Embryonic facial prominence (tissue), 1 donor: ENCODE results near the gene FOXB2.
"Not testable (repeated sequence)": the region's sequence is repeated elsewhere in the genome, so short reads cannot be mapped to it uniquely, and the experiment has no call there.

Source experiments
- DNase-seq: peaks from one replicate; pipeline ENCODE4 v3.0.0-alpha.2; 2016; ENCODE audit errors: extremely low spot score

Gene FOXB2

DNA sequence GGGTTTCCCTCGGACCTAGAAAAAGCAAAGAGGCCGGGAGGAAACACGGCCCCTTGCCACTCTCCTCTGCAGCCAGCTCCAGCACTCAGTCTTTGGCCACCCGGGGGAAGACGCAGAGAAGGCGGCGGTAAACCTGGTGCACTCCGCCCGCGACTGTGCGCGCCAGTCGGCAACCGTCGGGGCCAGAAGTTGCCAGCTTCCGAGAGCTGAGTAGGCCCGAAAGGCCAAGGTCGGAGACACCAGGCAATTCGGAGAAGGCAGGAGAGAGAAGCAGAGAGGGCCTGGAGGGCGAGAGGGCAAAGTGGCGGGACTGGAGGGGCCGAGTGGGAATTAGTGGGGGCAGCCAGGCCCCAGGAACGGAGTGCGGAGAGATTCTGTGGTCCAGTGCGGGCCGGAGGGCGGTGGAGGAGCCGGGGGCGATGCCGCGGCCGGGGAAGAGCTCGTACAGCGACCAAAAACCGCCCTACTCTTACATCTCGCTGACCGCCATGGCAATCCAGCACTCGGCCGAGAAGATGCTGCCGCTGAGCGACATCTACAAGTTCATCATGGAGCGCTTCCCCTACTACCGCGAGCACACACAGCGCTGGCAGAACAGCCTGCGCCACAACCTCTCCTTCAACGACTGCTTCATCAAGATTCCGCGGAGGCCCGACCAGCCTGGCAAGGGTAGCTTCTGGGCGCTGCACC, at the start of gene FOXB2:
TSS of gene FOXB2 (plus strand) at position 420 of the 690 bp plus-strand sequence. CDS start at position 420, 0 bp downstream.
- DNase-seq = no peak

DNA sequence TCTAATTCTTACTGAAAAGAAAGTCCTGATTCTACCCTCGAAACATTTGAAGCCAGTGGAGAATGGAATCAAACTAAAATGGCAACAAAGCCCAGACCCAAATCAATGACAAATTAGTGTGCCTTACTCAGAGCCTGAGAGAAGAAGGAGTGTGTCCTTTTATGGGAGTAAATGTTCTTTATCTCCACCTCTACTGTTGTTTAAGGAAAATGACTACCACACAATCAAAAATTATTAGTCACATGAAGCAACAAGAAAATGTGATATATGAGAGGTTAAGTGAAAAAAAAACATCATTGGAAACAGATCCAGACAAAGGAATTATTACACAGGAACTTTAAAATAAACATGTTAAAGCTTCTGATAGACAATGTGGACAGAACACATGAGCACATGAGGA, 49.7 kb upstream of the FOXB2 start:
- DNase-seq = no peak

DNA sequence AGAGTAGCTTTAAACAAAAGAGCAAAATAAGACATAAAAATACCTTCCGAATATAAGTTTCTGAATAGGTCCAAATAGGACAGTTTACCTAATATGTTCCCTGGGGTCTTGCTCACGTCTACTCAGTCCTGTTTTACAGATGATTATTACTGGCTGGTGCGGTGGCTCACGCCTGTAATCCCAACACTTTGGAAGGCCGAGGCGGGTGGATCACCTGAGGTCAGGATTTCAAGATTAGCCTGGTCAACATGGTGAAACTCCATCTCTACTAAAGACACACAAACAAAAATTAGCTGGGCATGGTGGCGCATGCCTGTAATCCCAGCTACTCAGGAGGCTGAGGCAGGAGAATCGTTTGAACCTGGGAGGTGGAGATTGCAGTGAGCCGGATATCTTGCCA, 40.6 kb upstream of the FOXB2 start:
- not testable (repeated sequence) for DNase-seq

DNA sequence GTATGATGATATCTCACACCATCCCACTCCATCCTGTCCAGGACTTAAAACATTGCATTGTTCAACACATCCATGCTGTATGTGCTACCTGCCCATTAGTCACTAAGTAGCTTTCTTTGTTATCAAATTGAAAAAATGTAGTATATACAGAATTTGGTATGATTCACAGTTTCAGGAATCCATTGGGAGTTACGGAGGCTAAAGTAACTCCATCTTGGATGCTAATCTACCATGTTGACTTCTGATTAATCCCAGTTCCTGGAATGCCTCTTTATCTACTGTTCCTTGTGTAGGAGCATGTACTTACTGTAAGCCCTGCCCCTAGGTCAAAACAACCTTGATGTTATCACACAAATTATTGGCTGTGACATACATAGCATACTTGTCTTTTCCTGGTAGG, 38.9 kb upstream of the FOXB2 start:
- DNase-seq = no peak

DNA sequence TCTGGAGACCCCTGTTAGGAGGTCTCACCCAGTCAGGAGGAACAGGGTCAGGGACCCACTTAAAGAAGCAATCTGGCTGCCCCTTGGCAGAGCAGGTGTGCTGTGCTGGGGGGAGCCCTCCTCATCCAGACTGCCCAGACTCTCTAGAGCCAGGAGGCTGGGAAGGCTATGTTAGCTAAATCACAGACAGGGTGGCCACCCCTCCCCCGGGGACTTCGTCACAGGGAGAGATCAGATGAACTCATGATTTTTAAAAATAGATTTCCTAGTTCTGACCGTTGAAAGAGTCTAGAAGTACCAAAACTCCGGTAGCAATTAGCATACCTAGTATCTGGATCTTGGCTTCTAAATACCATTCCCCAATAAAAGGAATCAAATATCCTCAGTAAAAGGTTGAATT, 35.0 kb upstream of the FOXB2 start:
- DNase-seq = no peak

DNA sequence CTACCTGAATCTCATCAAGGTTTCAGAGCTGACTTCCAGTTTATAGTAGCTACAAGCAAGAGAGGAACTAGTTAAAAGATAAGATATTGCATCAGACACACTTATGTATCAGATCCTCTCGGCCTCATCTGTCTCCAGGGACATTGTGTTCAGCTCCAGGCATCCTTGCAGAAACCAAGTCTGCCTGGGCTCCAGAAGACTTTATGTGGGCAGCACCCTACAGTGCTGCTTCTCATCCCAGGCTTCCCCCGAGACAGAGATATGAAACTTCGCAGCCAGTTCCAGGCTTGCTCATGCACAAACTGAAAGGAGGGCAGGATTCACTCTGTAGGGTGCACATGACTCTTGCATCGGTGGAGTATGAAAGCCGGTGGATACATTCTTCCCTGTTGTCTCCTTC, 33.9 kb upstream of the FOXB2 start:
- no peak for DNase-seq

DNA sequence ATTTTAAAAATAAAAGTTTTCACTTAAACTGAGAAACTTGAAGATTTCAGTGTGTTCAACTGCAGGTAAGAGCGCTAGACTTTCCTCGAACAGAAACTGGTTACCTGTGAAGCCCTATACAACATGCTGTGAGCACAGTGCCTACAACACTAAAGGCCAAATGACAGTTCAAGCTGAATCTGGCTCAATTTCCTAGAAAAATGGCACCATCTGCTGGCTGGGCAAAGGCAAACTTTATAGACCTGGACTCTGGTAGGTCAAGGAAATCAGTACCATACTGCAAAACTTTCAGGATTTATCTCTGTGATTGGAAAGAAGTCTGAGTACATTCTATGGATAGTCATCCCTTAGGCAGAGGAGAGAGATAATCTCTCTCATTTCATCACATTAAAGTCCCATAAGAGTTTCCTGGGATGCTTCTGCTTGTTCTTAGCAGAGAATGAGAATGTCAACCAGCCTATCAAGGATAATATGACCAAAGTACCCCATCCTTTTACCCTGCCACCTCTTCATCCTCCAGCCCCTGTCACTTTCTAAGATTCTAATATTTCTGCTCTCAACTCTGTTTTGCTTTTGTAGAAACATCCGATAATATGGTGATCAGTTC, 31.8 kb upstream of the FOXB2 start:
- DNase-seq = no peak

DNA sequence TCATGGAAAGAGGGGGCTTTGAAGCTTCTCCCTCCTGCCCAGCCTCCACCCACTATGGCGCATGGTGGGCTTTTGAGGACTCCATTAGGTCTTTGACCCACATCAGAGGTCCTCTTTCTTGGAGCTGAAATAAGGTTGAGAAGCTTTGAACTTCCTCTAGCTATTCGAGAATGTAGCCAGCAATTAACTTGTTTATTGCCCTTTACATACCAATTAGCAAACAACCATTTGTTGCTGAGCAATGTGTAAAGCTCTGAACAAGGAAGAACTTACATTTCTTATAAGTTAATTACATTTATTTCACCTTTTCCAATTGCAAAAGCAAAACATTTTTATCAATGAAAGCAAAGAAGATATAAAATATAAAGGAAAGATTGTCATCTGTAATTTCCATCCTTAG, 30.5 kb upstream of the FOXB2 start:
- no peak for DNase-seq

DNA sequence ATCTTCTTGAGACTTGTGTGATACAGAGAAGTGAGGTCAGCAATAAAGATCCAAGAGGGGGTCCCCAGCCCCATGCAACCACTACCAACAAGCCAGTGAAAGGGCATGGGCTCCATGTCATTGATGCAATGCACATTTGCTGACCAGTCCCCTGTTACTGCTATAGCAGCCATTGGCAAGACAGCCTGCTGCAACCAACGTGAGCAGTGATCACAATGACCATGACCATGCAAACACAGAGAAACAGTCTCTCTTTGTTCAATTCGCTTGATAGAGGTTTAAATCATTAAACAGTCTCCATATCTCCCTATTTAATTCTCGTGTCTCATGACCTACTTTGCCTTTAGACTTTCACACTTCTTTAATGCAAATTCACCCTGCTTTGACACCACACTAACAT, 30.0 kb upstream of the FOXB2 start:
- no peak for DNase-seq

DNA sequence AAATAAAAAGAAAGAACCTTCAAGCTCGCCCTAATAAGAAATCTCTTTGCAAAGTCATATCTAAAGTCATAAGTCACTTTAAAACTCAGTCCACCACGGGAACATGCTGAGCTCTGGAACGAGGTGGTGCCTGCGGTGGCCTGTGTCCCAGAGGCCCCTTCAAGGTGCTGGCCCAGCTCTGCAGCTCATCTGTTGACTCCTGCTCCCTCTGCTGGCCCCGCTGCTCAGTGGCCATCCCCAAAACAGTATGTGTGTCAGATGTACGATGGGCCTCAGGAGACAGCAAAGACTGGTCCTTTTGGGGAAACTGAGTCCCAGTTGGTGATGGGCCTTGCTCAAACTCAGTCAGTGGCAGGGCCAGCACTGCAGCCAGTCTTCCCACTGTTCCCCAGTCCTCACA, 22.8 kb upstream of the FOXB2 start:
- no peak for DNase-seq

DNA sequence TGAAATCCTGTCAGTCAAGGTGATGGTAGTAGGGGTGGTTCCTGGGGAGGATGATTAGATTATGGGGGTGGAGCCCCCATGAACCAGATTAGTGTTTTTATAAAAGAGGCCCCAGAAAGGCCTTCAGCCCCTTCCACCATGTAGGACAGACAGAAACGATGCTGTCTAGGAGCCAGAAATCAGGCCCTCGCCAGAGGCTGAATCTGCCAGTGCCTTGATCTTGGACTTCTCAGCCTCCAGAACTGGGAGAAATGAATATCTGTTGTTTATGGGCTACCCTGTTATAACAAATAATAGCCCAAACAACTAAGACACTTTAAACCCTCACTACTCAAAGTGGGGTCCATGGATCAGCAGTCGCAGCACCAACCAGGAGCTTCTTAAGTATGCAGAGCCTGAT, 20.2 kb upstream of the FOXB2 start:
- no peak for DNase-seq

DNA sequence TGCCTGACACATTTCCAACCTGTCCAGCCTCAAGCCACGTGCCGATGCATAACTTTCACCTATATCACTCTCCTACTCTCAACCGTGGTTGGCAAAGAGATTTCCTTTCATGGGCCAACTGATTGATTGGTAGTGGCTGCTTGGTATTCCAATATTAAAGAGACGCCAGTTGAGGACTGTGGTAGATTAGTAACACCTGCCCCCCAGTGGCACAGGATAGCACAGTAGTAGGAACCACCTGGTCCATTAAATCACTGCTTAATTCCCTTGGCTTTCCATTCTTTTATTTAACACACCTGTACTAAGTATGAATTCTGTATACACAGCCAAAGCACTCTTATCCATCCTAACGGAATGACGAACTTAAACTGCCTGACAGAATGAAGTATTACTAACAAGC, 19.1 kb upstream of the FOXB2 start:
- no peak for DNase-seq

DNA sequence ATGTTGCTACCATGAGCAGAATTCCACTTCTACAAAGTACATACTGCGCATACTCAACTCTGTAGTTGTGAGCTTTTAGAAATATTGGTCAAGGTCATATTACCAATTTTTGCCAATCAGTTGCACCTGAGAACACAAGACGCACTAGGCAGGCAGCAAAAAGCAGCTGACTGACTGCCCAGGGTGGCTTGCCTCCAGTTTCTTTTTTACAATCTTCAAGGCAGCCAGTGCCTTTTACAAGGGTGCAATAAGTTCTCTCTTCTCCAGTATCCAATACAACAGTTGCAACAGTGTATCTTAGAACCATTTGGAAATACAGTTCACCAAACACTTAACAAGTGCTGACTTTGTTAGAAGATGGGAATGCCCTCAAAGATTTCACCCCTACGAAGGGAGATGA, 16.1 kb upstream of the FOXB2 start:
- DNase-seq = no peak

DNA sequence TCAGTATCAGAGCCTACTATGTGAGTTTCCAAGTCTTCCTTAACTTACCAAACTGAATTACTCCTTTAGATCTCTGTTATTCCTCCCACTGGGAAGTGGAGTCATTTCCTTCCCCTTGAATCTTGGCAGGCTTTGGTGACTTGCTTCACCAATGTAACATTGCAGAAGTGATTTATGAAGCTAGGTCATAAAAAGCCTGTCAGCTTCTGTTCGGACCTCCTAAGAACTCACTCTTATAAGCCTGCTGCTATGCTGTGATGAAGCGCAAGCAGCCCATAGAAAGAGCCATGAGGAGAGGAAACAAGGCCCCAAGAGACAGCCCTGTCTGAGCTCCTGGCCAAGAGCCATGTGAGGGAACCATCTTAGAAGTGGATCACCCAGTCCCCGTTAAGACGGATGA, 14.2 kb upstream of the FOXB2 start:
- no peak for DNase-seq

DNA sequence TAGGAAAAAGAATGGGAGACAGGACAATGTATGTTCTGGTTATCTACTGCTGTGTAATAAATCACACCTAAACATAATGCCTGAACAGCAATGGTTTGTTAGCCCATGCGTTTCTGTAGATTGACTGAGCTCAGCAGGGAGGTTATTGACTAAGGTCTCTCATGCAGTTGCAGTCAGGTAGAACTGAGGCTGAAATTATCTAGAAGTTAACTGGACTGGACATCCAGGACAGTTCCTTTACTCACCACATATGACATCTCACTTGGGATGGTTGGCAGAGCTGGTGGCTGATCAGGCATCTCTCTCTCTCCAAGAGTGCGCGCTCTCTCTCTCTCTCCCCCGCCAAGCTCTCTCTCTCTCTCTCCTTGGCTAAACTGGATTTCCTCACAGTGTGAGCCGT, 8.9 kb upstream of the FOXB2 start:
- DNase-seq = no peak

DNA sequence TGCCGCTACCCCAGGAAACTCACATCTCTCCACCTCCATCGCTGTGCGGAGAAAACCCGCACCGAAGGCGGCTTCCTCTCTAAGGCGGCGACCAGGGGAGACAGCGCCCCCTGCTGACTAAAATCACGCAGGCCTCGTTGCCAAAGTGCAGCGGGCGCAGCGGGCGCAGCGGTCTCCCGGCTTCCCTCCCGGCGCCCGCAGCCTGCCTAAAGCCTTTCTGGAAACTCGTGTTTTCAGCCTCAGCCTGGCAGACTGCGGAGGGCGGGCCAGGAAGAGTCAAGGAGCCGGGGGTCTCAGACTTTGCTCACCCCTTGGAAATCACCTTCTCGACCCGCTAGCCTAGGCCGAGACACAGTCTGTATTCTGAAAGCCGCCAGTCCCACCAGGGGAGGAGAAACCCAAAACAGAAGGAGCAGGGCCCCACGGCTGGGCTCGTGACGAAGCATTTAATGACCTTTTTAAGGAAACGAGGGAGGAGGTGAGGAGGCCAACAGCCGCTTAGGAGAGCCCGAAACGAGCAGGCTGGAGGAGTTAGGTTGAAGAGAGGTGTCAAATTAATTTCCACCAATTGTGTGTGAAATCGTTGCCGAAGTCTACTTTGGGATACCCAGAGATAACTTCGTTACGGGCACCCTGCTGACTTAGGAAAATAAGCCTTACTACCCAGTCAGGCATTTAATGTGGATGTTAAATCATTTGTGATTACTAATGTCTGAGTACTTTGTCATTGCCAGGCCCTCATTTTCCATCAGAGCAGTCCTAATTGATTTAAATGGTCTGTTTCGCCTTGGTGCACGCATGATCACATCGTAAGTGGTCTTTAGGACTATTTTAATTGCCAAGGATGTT, 7.3 kb upstream of the FOXB2 start:
- DNase-seq = no peak

DNA sequence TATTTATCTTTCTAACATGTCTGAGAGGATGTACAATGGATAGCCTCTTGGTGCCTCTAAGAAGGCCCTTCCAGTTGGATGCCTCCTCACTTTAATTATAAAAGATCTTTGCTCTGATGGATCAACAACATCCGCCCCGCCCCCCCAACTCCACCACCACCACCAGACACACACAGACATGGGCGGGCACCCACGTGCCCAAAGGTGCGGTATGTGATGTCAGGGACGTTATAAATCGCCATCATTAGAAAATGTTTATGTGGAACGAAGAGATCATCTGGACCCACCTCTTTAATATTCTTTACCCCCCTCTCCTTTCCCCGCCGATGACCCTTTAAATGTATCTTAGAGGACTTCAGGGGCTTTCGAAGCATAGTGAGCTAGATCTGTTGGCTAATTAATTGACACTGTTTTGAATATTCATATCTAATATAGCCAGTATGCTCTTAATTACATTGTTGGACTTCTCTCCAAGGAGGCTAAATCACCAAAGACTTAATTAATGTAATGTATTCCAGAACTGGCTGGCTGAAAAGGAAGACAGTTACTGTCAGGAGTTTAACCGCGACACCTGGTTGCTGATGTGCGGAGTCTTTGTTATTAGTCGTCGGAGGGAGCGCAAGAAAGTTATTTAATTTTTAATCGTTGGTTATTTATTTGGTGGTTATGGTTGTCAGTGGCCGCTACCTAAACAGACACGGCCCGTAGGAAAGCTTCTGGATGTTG, 6.1 kb upstream of the FOXB2 start:
- DNase-seq = no peak

DNA sequence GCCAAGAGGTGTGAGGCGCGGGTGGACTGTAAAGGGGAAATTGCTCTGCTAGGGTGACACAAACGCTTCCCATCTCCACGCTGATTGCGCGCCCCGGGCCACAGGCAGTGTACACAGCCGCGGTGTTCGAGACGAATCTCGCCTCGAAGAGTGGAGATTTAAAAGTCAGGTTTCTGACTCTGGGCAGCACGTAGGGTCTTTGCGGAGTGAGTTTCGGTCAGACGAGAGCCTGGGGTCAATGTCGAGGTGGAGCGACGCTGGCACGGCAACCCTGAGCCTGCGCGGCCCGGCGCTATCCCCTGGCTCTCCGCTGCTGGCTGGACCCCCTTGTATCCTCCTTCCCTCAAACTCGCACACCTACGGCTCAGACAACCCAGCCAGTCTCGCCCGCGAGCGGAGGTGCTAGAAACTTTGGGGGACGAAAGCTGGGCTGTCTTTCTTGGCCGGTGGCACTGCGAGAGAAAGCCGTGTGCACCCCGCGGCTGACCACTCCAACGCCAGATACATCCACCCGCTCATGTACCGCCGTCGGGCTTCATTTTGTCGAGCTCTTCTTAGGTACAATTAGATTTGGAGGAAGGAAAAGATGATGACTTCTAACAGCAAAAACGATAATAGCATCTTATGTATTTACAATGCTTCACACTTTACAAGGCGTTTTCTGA, 5.4 kb upstream of the FOXB2 start:
- no peak for DNase-seq

DNA sequence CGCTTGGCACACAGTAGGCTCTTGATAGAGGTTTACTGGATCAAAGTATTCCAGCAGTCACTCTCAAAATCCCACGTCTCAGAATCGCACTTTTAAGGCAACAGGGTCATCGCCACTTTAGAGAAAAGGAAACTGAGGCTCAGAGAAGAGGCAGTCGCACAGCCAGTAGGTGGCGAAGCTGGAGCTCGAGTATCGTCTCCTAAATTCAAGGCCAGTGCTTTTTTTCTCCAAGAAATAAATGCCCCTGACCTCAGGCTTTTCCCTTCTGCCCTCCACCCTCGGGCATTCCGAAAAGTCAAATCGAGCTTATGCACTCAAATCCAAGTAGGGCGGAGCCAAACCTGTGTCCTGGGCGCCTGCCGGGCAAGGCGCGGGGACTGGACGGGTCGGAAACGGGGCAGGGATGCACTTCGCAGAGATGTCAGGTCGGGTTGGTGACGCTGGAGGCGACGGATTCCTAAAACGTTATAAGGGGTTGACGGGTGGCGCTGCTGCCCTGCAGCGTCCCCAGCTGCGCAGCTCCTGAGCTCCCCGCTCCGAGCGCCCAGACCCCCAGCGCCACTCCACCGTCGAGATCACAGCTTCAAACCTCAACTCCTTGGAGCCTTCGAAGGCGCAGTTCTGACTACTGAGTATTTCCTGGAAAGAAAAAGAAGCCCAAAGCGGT, 4.7 kb upstream of the FOXB2 start:
- no peak for DNase-seq

DNA sequence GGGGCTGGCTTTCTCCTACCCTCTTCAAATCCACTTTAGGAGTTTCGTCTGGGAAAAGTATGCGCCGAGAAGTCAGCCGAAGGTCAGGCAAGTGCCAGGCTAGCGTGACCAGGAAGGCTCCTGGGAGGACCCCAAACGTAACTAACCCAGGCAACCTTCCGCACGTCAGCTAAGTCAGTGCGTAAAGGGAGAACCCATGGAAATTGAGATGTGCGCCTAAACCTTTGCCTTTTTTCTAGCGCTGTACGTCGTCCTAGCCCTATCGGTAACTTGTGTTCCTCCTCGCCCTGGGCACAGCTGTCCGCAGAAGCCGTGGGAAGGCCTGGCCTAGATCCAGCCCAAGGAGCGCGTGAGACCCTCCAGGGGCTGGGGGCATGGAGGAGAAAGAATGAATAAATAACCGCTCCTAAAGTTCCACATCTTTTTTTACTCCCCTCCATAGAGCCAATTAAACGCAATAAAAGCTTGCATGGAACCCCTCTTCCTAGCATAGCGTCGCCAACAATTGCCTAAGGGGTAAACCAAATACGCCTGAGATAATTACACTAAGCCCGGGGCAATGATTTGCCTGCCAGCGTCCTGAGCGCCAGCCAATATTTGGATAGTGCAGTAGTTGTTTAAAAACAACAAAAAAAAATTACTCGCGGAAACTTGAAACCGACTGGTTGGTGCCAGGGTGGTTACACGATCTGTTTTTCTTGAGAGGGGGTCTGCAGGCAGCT, 4.0 kb upstream of the FOXB2 start:
- no peak for DNase-seq

DNA sequence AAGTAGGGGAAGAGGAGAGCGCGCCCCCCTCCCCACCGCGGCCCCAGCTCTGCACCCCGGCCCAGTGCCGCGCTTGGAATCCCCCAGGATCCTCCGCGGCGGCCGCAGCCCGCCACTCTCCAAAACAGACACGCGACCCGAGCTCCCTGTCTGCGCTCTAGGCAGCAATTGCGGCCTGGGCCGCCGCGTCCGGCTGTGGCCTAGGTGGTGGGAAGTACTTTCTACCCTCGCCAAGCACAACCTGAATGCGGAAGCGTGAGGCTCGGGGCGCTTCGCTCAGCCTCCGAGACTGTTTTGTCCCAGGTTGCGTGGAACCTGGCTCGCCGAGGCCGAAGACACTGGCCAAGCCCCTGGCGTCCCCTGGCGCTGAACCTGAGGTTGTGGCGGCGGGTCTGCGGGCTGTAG, 3.3 kb upstream of the FOXB2 start:
- no peak for DNase-seq
